Loucy (cell line): ENCODE measurements around the gene PSAPL1.

Source experiments
- H2AFZ ChIP-seq: fragments of 200-600 bp; sonication (generic); 2 replicates; pipeline ENCODE4 v1.6.0; 2016; ENCODE audit warnings: antibody characterized with exemption, mild to moderate bottlenecking, low read length, moderate library complexity
- H3F3A ChIP-seq: fragments of 200-600 bp; 2 replicates; pipeline ENCODE4 v1.6.0; 2016; ENCODE audit warnings: antibody characterized with exemption, low read depth, mild to moderate bottlenecking
- H3K27me3 ChIP-seq: fragments of 200-600 bp; sonication (generic); 2 replicates; pipeline ENCODE4 v1.6.1; 2014; ENCODE audit warnings: low read length, mild to moderate bottlenecking; ENCODE audit not compliant: insufficient read depth, poor library complexity, severe bottlenecking
- H3K36me3 ChIP-seq: fragments of 200-600 bp; sonication (generic); 2 replicates; pipeline ENCODE4 v1.6.1; 2016; ENCODE audit warnings: low read length; ENCODE audit not compliant: insufficient read depth
- H3K4me1 ChIP-seq: fragments of 200-600 bp; sonication (generic); 2 replicates; pipeline ENCODE4 v1.5.1; 2014; ENCODE audit warnings: low read length, mild to moderate bottlenecking; ENCODE audit not compliant: insufficient read depth, poor library complexity, severe bottlenecking
- H3K4me2 ChIP-seq: fragments of 200-600 bp; sonication (generic); 2 replicates; pipeline ENCODE4 v1.6.0; 2014; ENCODE audit warnings: antibody characterized with exemption, low read length, low read depth, mild to moderate bottlenecking; ENCODE audit not compliant: poor library complexity, severe bottlenecking
- H3K4me3 ChIP-seq: fragments of 200-600 bp; sonication (generic); 2 replicates; pipeline ENCODE4 v1.5.1; 2014; ENCODE audit warnings: low read length, mild to moderate bottlenecking, mixed read lengths; ENCODE audit not compliant: poor library complexity, severe bottlenecking
- H3K79me2 ChIP-seq: fragments of 200-600 bp; sonication (generic); 2 replicates; pipeline ENCODE4 v1.6.1; 2014; ENCODE audit warnings: low read length; ENCODE audit not compliant: insufficient read depth
- H3K9ac ChIP-seq: fragments of 200-600 bp; sonication (generic); 2 replicates; pipeline ENCODE4 v1.6.0; 2014; ENCODE audit warnings: mild to moderate bottlenecking, low read depth, low read length, moderate library complexity; ENCODE audit not compliant: poor library complexity, severe bottlenecking
- H3K9me2 ChIP-seq: fragments of 200-600 bp; sonication (generic); replicated peaks from 2 replicates; pipeline ENCODE4 v1.6.1; 2016; ENCODE audit warnings: low read depth, low read length, mixed read lengths
- H3K9me3 ChIP-seq: fragments of 200-600 bp; sonication (generic); 2 replicates; pipeline ENCODE4 v1.6.1; 2014; ENCODE audit warnings: mild to moderate bottlenecking, antibody characterized with exemption, low read length, low read depth; ENCODE audit not compliant: insufficient read depth
- H4K20me1 ChIP-seq: fragments of 200-600 bp; sonication (generic); 2 replicates; pipeline ENCODE4 v1.6.0; 2014; ENCODE audit warnings: antibody characterized with exemption, low read length, mild to moderate bottlenecking; ENCODE audit not compliant: insufficient read depth, poor library complexity, severe bottlenecking
- EZH2phosphoT487 ChIP-seq: fragments of 200-600 bp; IDR thresholded peaks from 2 replicates; pipeline ENCODE4 v1.6.1; 2018; ENCODE audit warnings: antibody characterized with exemption, mild to moderate bottlenecking, moderate library complexity, borderline replicate concordance
- TF ChIP-seq, protein P1 (sequence below): fragments of 200-600 bp; sonication (generic); conservative IDR thresholded peaks from 2 replicates; pipeline ENCODE4 v1.5.1; 2014; ENCODE audit warnings: mild to moderate bottlenecking, antibody characterized with exemption, low read length

Gene PSAPL1

DNA sequence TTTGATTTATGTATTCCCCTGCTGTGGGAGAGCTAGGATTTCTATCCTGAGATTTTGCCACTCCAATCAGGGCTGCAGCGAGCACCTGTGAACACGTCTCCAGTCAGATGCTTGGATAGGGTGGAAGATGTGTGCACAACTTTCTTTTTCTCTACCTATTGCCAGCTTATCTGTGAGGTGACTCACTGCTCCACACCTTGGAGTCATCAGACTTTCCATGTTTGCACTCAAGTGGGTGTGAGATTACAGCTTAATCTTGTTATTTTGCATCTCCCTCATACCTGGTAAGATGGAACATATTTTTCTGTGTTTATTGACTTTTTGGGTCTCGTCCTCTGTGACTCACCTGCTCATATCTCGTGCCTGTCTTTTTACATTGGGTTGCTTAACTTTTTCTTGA, 32.2 kb downstream of the PSAPL1 start:
- H3F3A ChIP-seq: no peaks in the 10 kb centered on the region
- no peak overlapping the region for H3K4me2 ChIP-seq
- H3K9me3 ChIP-seq: no peaks in the 10 kb centered on the region
- no peaks in the 10 kb centered on the region for H4K20me1 ChIP-seq
- H3K4me1 ChIP-seq: no peaks in the 10 kb centered on the region
- H3K79me2 ChIP-seq: no peaks in the 10 kb centered on the region
- no peak overlapping the region for H3K4me3 ChIP-seq
- no peaks in the 10 kb centered on the region for H3K9me2 ChIP-seq
- no peaks in the 10 kb centered on the region for H3K27me3 ChIP-seq
- TF ChIP-seq EZH2phosphoT487: no peak
- TF ChIP-seq, protein P1, sequence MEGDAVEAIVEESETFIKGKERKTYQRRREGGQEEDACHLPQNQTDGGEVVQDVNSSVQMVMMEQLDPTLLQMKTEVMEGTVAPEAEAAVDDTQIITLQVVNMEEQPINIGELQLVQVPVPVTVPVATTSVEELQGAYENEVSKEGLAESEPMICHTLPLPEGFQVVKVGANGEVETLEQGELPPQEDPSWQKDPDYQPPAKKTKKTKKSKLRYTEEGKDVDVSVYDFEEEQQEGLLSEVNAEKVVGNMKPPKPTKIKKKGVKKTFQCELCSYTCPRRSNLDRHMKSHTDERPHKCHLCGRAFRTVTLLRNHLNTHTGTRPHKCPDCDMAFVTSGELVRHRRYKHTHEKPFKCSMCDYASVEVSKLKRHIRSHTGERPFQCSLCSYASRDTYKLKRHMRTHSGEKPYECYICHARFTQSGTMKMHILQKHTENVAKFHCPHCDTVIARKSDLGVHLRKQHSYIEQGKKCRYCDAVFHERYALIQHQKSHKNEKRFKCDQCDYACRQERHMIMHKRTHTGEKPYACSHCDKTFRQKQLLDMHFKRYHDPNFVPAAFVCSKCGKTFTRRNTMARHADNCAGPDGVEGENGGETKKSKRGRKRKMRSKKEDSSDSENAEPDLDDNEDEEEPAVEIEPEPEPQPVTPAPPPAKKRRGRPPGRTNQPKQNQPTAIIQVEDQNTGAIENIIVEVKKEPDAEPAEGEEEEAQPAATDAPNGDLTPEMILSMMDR: no peak
- H3K9ac ChIP-seq: no peak overlapping the region
- no peaks in the 10 kb centered on the region for H3K36me3 ChIP-seq
- no peak overlapping the region for H2AFZ ChIP-seq

GRCh38 chr4:7400671-7401298, 33.9 kb downstream of the PSAPL1 start:
- H3K9ac ChIP-seq: no peak overlapping the region
- no peak overlapping the region for H3K4me3 ChIP-seq
- no peaks in the 10 kb centered on the region for H3K4me1 ChIP-seq
- H3K27me3 ChIP-seq: no peaks in the 10 kb centered on the region
- H2AFZ ChIP-seq: no peak overlapping the region
- no peaks in the 10 kb centered on the region for H3F3A ChIP-seq
- TF ChIP-seq EZH2phosphoT487: no peak
- TF ChIP-seq, protein P1: no peak
- no peak overlapping the region for H3K4me2 ChIP-seq
- H3K9me2 ChIP-seq: no peaks in the 10 kb centered on the region
- H3K9me3 ChIP-seq: no peaks in the 10 kb centered on the region
- H4K20me1 ChIP-seq: no peaks in the 10 kb centered on the region
- H3K79me2 ChIP-seq: no peaks in the 10 kb centered on the region
- no peaks in the 10 kb centered on the region for H3K36me3 ChIP-seq

GRCh38 chr4:7399440-7400234, 35.1 kb downstream of the PSAPL1 start:
- Histone ChIP-seq H3K4me2 (no peak overlapping the region), H3K27me3 (no peaks in the 10 kb centered on the region)

More at GRCh38 chr4:7399440-7400234, 35.1 kb downstream of the PSAPL1 start:
- no peak for TF ChIP-seq EZH2phosphoT487
- TF ChIP-seq, protein P1: no peak
- Histone ChIP-seq H3F3A (no peaks in the 10 kb centered on the region), H2AFZ (no peak overlapping the region), H3K4me1 (no peaks in the 10 kb centered on the region), H3K9me2 (no peaks in the 10 kb centered on the region), H3K4me3 (no peak overlapping the region), H4K20me1 (no peaks in the 10 kb centered on the region), H3K9ac (no peak overlapping the region), H3K79me2 (no peaks in the 10 kb centered on the region), H3K36me3 (no peaks in the 10 kb centered on the region), H3K9me3 (no peaks in the 10 kb centered on the region)
